HepG2 (cell line): ENCODE results near the gene C5AR1. TPM values are rescaled to one million over a fixed set of nuclear protein-coding genes. Genes with fewer than 3 reads are reported as not detected.

Source experiments
- ATAC-seq: fragments of 200-7000 bp; cut with Tn5 transposase; 3 replicates; pipeline ENCODE4 v1.9.1; 2020; ENCODE audit warnings: mild to moderate bottlenecking, moderate library complexity
- BruUV-seq: library from RNA; stranded (reverse); fragments of 400-500 nt; replicated peaks from 2 replicates; lab custom pipeline; 2021; lab: Mats Ljungman, UMichigan
- CTCF ChIA-PET: fragments of 300-600 bp; formaldehyde crosslinking; extraction: SDS; loops from one replicate; lab custom pipeline; 2021; ENCODE audit warnings: low total read pairs, inconsistent platforms, low intra/inter-chr PET ratio; lab: Yijun Ruan, JAX
- POLR2A ChIA-PET: fragments of 350-600 bp; sonication (Branson Sonifier 250); formaldehyde crosslinking; loops from one replicate; lab custom pipeline; 2020; ENCODE audit warnings: antibody characterized with exemption, inconsistent platforms; lab: Yijun Ruan, JAX
- DNase-seq: peaks from one replicate; pipeline ENCODE4 v3.0.0-alpha.2; 2015; ENCODE audit warnings: low spot score
- FAIRE-seq: peaks from 3 replicates; lab custom pipeline; 2011; peaks lifted over from hg19 to GRCh38; lab: Jason Lieb, UNC
- H2AFZ ChIP-seq: one replicate; pipeline ENCODE4 v1.6.1; 2011; ENCODE audit warnings: low read length, inconsistent platforms
- H3K27ac ChIP-seq: fragments of 300-600 bp; 3 replicates; pipeline ENCODE4 v1.8.0; 2011; ENCODE audit warnings: mixed run types, mild to moderate bottlenecking, mixed read lengths, low read length, inconsistent platforms; ENCODE audit not compliant: insufficient read depth; ENCODE audit errors: extremely low read length
- H3K27me3 ChIP-seq, 2 experiments: fragments of 200-600 bp in 1 of 2; 2 replicates in 1 of 2; 3 replicates in 1 of 2; pipeline versions ENCODE4 v1.6.0 to v1.8.0; 2011; ENCODE audit warnings: low read length in 2 of 2, mild to moderate bottlenecking in 2 of 2, moderate library complexity in 2 of 2, inconsistent platforms in 1 of 2; ENCODE audit not compliant: insufficient read depth in 2 of 2, control insufficient read depth in 1 of 2
- H3K36me3 ChIP-seq, 2 experiments: fragments of 200-600 bp in 1 of 2; replicated peaks in 1 of 2; 2 replicates in 1 of 2; 3 replicates in 1 of 2; pipeline versions ENCODE4 v1.5.1 to v1.8.0; 2011; ENCODE audit warnings: low read length in 2 of 2, inconsistent platforms in 1 of 2; ENCODE audit not compliant: insufficient read depth in 2 of 2, control insufficient read depth in 1 of 2
- H3K4me1 ChIP-seq: 2 replicates; pipeline ENCODE4 v1.5.1; 2012; ENCODE audit warnings: low read length, inconsistent platforms; ENCODE audit not compliant: insufficient read depth
- H3K4me2 ChIP-seq: 2 replicates; pipeline ENCODE4 v1.6.0; 2011; ENCODE audit warnings: low read depth, low read length, inconsistent platforms
- H3K4me3 ChIP-seq, 3 experiments: fragments of 200-600 bp in 1 of 3; sonication (generic), shearing (Covaris generic) in 1 of 3; replicated peaks in 1 of 3; 2 replicates each; pipeline ENCODE4 v1.5.1; 2011 to 2016; ENCODE audit warnings: low read length in 3 of 3, inconsistent platforms in 2 of 3, low read depth in 2 of 3, mild to moderate bottlenecking in 2 of 3, control low read depth in 1 of 3, mixed read lengths in 1 of 3; ENCODE audit not compliant: insufficient read depth in 1 of 3
- H3K79me2 ChIP-seq: one replicate; pipeline ENCODE4 v1.6.1; 2011; ENCODE audit warnings: low read length, inconsistent platforms; ENCODE audit not compliant: insufficient read depth
- H3K9ac ChIP-seq: 2 replicates; pipeline ENCODE4 v1.6.0; 2011; ENCODE audit warnings: mild to moderate bottlenecking, low read depth, low read length, inconsistent platforms; ENCODE audit not compliant: insufficient read depth
- H3K9me3 ChIP-seq: 2 replicates; pipeline ENCODE4 v1.5.1; 2012; ENCODE audit warnings: mild to moderate bottlenecking, low read length
- H4K20me1 ChIP-seq: 2 replicates; pipeline ENCODE4 v1.6.0; 2011; ENCODE audit warnings: inconsistent platforms, mild to moderate bottlenecking, low read length, moderate library complexity; ENCODE audit not compliant: insufficient read depth
- AHR ChIP-seq: IDR thresholded peaks from 2 replicates; pipeline ENCODE4 v1.6.1; 2018; ENCODE audit warnings: missing genetic modification reagents, missing compliant biosample characterization
- EED ChIP-seq: sonication (generic); formaldehyde crosslinking; IDR thresholded peaks from 2 replicates; pipeline ENCODE4 v1.5.0; 2020; ENCODE audit warnings: mild to moderate bottlenecking, missing genetic modification reagents
- EHMT2 ChIP-seq: fragments of 200-600 bp; sonication (generic); IDR thresholded peaks from 2 replicates; pipeline ENCODE4 v1.7.0; 2017; ENCODE audit warnings: antibody characterized with exemption, low read depth, low read length, borderline replicate concordance
- FOXM1 ChIP-seq: sonication (generic); formaldehyde crosslinking; IDR thresholded peaks from 2 replicates; pipeline ENCODE4 v1.5.0; 2020; ENCODE audit warnings: missing genetic modification reagents
- IKZF4 ChIP-seq: sonication (generic); formaldehyde crosslinking; IDR thresholded peaks from 2 replicates; pipeline ENCODE4 v1.5.1; 2020; ENCODE audit warnings: borderline replicate concordance, mild to moderate bottlenecking, low read depth, missing genetic modification reagents; ENCODE audit errors: not compliant biosample characterization
- MTF2 ChIP-seq: sonication (generic); formaldehyde crosslinking; IDR thresholded peaks from 2 replicates; pipeline ENCODE4 v1.5.0; 2020; ENCODE audit warnings: missing genetic modification reagents, borderline replicate concordance
- SMAD3 ChIP-seq: sonication (generic); formaldehyde crosslinking; IDR thresholded peaks from 2 replicates; pipeline ENCODE4 v1.4.0; 2020; ENCODE audit warnings: missing genetic modification reagents
- SP4 ChIP-seq: sonication (generic); formaldehyde crosslinking; IDR thresholded peaks from 2 replicates; pipeline ENCODE4 v1.8.1; 2023; ENCODE audit warnings: mild to moderate bottlenecking, missing genetic modification reagents
- SRSF4 ChIP-seq: fragments of 200-400 bp; formaldehyde crosslinking; IDR thresholded peaks from one replicate; pipeline ENCODE4 v1.6.1; 2018; ENCODE audit warnings: mild to moderate bottlenecking, low read depth, low read length, moderate library complexity; ENCODE audit not compliant: poor library complexity, severe bottlenecking
- TEAD3 ChIP-seq: optimal IDR thresholded peaks from 2 replicates; pipeline ENCODE3; 2016; ENCODE audit warnings: borderline replicate concordance
- XBP1 ChIP-seq: sonication (generic); formaldehyde crosslinking; IDR thresholded peaks from 2 replicates; pipeline ENCODE4 v1.5.0; 2020; ENCODE audit warnings: missing genetic modification reagents
- ZC3H4 ChIP-seq: sonication (generic); formaldehyde crosslinking; IDR thresholded peaks from 2 replicates; pipeline ENCODE4 v1.4.0; 2020; ENCODE audit warnings: missing genetic modification reagents, borderline replicate concordance
- ZNF121 ChIP-seq: sonication (generic); formaldehyde crosslinking; IDR thresholded peaks from 2 replicates; pipeline ENCODE4 v1.5.0; 2020; ENCODE audit warnings: mild to moderate bottlenecking, missing genetic modification reagents
- ZNF160 ChIP-seq: sonication (generic); formaldehyde crosslinking; IDR thresholded peaks from 2 replicates; pipeline ENCODE4 v1.8.0; 2022; ENCODE audit warnings: mild to moderate bottlenecking, inconsistent platforms, missing genetic modification reagents
- ZNF292 ChIP-seq: sonication (generic); formaldehyde crosslinking; IDR thresholded peaks from 2 replicates; pipeline ENCODE4 v1.8.1; 2022; ENCODE audit warnings: mild to moderate bottlenecking, low read depth, missing genetic modification reagents, borderline replicate concordance
- ZNF350 ChIP-seq: sonication (generic); formaldehyde crosslinking; IDR thresholded peaks from 2 replicates; pipeline ENCODE4 v1.4.0; 2020; ENCODE audit warnings: mild to moderate bottlenecking, low read depth, missing genetic modification reagents, borderline replicate concordance
- WGBS: methylation state at CpG from one replicate; pipeline ENCODE4 v1.1.6; 2017; ENCODE audit warnings: low lambda C conversion rate; 5-methylcytosine and 5-hydroxymethylcytosine counted together
- in situ Hi-C: cut with HindIII; loops from 2 replicates; pipeline ENCODE4 v1.10.0; 2017; ENCODE audit warnings: low pct_unique_long_range_greater_than_20kb; ENCODE audit not compliant: extremely low pct_ligation_motif_present
- intact Hi-C: fragments of 100-400 bp; cut with micrococcal nuclease; formaldehyde crosslinking; loops from one replicate; pipeline ENCODE4 v1.10.0; 2022; ENCODE audit not compliant: unreplicated experiment
- polyA plus RNA-seq, 8 experiments: library from polyadenylated mRNA; depleted of rRNA in 3 of 8; stranded (reverse) in 7 of 8; unstranded in 1 of 8; fragments of >200 nt; fragmentation: Illumina TruSeq in 4 of 8; extraction: Trizol in 4 of 8; gene quantifications; 2 replicates each; pipeline versions ENCODE4 v1.2.1 to v1.2.3, GENCODE V29; 2011 to 2016; ENCODE audit warnings: low read depth in 4 of 8, missing spikeins in 1 of 8, mixed read lengths in 1 of 8; ENCODE audit not compliant: insufficient read depth in 1 of 8
- total RNA-seq, 5 experiments: library from RNA; depleted of rRNA; stranded (reverse); fragments of >200 nt; fragmentation: Illumina TruSeq; extraction: Trizol; gene quantifications; 2 replicates each; pipeline ENCODE4 v1.2.3, GENCODE V29; 2016; ENCODE audit warnings: low read depth in 1 of 5
- TF ChIP-seq, protein P1 (sequence below): sonication (generic); formaldehyde crosslinking; IDR thresholded peaks from 2 replicates; pipeline ENCODE4 v1.8.0; 2022; ENCODE audit warnings: low read depth, missing genetic modification reagents
- TF ChIP-seq, protein P2 (sequence below): sonication (generic); formaldehyde crosslinking; conservative IDR thresholded peaks from 2 replicates; pipeline ENCODE4 v1.8.0; 2022; ENCODE audit warnings: low read depth, missing genetic modification reagents
- TF ChIP-seq, protein P3 (sequence below): fragments of 450-650 bp; IDR thresholded peaks from 2 replicates; pipeline ENCODE4 v1.6.1; 2017

The C5AR1 gene
- total and polyA plus RNA-seq, 2 of the 13 experiments (the other 11 are each of a cell fraction or from before 2014, with no cell fraction given): 0.07 to 1.6 TPM

DNA sequence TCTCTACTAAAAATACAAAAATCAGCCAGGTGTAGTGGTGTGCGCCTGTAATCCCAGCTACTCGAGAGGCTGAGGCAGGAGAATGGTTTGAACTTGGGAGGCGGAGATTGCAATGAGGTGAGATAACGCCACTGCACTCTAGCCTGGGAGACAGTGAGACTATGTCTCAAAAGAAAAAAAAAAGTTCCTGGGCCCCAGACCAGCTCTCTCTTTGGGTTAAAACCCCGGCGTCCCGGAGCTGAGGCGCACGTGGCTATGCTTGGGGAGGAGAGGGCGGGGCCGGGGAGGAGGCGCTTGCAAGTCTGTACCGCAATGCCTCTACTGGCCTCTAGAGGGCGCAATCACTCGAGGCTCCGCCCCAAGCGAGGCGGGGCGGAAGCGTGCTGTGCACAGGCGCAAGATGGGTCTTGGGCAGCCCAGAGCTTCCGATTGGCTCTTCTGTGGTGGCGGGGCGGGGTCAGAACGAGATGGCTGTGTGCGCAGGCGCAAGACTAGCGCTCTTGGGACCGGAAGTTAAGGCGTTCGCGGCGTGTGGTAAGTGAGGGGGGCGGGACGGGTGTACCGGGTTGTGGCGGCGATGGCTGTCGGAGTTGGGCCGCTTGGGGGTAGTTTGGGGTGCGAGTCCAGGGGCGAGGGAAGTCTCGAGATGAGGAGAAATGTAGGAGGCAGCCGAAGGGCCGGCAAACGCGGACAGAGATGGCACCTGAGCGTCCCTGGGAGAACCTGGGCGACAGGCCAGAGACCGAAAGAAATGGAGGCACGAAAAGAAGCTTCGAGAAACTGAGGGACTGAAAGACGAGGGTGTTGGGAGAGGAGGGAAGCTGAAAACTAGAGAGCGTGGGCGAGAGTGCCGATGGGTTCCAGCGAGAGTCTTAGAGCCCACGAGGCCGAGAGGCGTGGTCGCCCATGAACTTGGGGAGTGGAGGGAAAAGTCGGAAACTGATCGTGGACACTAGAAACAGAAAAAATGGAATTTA is 39.4 kb downstream of the C5AR1 start, which contains the start of gene DHX34:
Gene DHX34, plus strand, starts transcription at position 497 of the 977 bp plus-strand sequence. CDS start 3,716 bp downstream, outside the sequence.
- in situ Hi-C loops: no loop called here
- ATAC-seq: peak; percentile 91
- peak; percentile 96 for DNase-seq
- H3K27ac ChIP-seq: peak within 1 kb of the TSS; percentile 58
- H3K36me3 ChIP-seq: peaks cover 5 to 7% of the 10 kb centered on the region in 2 experiments; a peak in 4 of 5 replicates
- H2AFZ ChIP-seq: peak within 1 kb of the TSS; percentile 32
- ChIA-PET CTCF (no interaction called here), POLR2A (interaction anchor here (0.7 to 1.8 kb wide), 18 partner anchors 8 to 311 kb away, joined by 3 to 12 read pairs (median 3); partner anchors contain the start of genes C5AR1, CCDC9, INAFM1 and KPTN)
- peaks cover 57% of the 10 kb centered on the region for H3K4me1 ChIP-seq
- no TSS peak for BruUV-seq
- H4K20me1 ChIP-seq: peaks cover 4% of the 10 kb centered on the region; the same call in 1 of the 2 replicates
- peak; percentile 67 for FAIRE-seq
- peak within 1 kb of the TSS; percentile 94 for H3K9ac ChIP-seq
- intact Hi-C loops: no loop called here
- H3K4me3 ChIP-seq: peak within 1 kb of the TSS; percentile 89 to 93 (median 90)
- 5% methylated on average over 47 of the region's 63 CpGs for WGBS
- peaks cover 27% of the 10 kb centered on the region for H3K79me2 ChIP-seq
- H3K4me2 ChIP-seq: peak within 1 kb of the TSS; percentile 91
- H3K9me3 ChIP-seq: no peaks in the 10 kb centered on the region
- H3K27me3 ChIP-seq: no peaks in the 10 kb centered on the region; a peak in 1 of 5 replicates
- peak; percentile 66; the same call in 1 of the 2 replicates for TF ChIP-seq ZNF350 (CRISPR knock-in tag)
- no peak for TF ChIP-seq XBP1 (CRISPR knock-in tag)
- peak; percentile 28 for TF ChIP-seq TEAD3
- no peak for TF ChIP-seq ZNF121 (CRISPR knock-in tag)
- TF ChIP-seq SRSF4: no peak
- TF ChIP-seq, protein P1, sequence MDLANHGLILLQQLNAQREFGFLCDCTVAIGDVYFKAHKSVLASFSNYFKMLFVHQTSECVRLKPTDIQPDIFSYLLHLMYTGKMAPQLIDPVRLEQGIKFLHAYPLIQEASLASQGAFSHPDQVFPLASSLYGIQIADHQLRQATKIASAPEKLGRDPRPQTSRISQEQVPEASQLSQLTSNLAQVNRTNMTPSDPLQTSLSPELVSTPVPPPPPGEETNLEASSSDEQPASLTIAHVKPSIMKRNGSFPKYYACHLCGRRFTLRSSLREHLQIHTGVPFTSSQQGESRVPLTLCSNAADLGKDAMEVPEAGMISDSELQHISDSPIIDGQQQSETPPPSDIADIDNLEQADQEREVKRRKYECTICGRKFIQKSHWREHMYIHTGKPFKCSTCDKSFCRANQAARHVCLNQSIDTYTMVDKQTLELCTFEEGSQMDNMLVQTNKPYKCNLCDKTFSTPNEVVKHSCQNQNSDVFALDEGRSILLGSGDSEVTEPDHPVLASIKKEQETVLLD: peak; percentile 54; the same call in 1 of the 2 replicates
- no peak for TF ChIP-seq ZNF160 (CRISPR knock-in tag)
- TF ChIP-seq, protein P2, sequence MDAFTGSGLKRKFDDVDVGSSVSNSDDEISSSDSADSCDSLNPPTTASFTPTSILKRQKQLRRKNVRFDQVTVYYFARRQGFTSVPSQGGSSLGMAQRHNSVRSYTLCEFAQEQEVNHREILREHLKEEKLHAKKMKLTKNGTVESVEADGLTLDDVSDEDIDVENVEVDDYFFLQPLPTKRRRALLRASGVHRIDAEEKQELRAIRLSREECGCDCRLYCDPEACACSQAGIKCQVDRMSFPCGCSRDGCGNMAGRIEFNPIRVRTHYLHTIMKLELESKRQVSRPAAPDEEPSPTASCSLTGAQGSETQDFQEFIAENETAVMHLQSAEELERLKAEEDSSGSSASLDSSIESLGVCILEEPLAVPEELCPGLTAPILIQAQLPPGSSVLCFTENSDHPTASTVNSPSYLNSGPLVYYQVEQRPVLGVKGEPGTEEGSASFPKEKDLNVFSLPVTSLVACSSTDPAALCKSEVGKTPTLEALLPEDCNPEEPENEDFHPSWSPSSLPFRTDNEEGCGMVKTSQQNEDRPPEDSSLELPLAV (CRISPR knock-in tag): no peak
- no peak for TF ChIP-seq EHMT2
- no peak for TF ChIP-seq MTF2 (CRISPR knock-in tag)
- TF ChIP-seq FOXM1 (CRISPR knock-in tag): no peak
- no peak for TF ChIP-seq ZC3H4 (CRISPR knock-in tag)
- TF ChIP-seq SMAD3: no peak
- TF ChIP-seq ZNF292 (CRISPR knock-in tag): no peak
- TF ChIP-seq, protein P3, sequence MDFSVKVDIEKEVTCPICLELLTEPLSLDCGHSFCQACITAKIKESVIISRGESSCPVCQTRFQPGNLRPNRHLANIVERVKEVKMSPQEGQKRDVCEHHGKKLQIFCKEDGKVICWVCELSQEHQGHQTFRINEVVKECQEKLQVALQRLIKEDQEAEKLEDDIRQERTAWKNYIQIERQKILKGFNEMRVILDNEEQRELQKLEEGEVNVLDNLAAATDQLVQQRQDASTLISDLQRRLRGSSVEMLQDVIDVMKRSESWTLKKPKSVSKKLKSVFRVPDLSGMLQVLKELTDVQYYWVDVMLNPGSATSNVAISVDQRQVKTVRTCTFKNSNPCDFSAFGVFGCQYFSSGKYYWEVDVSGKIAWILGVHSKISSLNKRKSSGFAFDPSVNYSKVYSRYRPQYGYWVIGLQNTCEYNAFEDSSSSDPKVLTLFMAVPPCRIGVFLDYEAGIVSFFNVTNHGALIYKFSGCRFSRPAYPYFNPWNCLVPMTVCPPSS: no peak
- TF ChIP-seq SP4 (CRISPR knock-in tag): peak; percentile 94
- TF ChIP-seq IKZF4 (CRISPR knock-in tag): no peak
- no peak; the same call in 1 of the 2 replicates for TF ChIP-seq AHR (CRISPR knock-in tag)
- TF ChIP-seq EED (CRISPR knock-in tag): peak; percentile 59; the same call in 1 of the 2 replicates
